B cell (primary cell): ENCODE results near the gene ARHGEF19.

ENCODE experiments used
- EZH2 ChIP-seq: IDR thresholded peaks from 2 replicates; pipeline ENCODE4 v1.6.1; 2012; ENCODE audit warnings: borderline replicate concordance, low read depth, mild to moderate bottlenecking, moderate library complexity, low read length; ENCODE audit not compliant: insufficient read depth, poor library complexity, severe bottlenecking
- TF ChIP-seq, protein P1 (sequence below): fragments of 200-600 bp; IDR thresholded peaks from one replicate; pipeline ENCODE4 v1.8.0; 2022; ENCODE audit warnings: antibody characterized with exemption, mild to moderate bottlenecking

DNA sequence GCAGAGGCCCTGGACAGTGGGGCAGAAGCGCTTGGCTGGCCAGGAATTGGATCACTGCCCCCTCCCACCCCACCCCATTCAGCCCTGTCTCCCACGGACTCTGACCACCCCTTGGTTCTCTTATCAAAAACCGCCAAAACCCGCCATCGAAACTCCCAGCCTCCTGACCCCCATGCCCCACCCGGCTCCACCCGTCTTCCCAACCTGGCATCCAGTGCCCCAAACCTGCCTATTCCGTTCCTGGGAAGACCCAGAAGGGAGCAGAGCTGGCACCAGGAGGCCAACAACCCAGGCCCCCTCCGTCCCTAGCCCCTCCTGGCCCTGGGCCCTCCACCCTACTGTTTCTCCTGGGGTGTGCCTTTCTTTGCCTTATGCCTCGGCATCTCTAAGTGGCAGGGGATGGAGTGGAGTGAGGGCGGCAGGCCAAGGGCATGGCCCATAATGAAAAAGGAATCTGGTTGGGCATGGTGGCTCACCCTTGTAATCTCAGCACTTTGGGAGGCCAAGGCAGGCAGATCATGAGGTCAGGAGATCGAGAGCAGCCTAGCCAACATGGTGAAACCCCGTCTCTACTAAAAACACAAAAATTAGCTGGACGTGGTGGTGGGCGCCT is 40.1 kb downstream of the ARHGEF19 start:
- TF ChIP-seq, protein P1, sequence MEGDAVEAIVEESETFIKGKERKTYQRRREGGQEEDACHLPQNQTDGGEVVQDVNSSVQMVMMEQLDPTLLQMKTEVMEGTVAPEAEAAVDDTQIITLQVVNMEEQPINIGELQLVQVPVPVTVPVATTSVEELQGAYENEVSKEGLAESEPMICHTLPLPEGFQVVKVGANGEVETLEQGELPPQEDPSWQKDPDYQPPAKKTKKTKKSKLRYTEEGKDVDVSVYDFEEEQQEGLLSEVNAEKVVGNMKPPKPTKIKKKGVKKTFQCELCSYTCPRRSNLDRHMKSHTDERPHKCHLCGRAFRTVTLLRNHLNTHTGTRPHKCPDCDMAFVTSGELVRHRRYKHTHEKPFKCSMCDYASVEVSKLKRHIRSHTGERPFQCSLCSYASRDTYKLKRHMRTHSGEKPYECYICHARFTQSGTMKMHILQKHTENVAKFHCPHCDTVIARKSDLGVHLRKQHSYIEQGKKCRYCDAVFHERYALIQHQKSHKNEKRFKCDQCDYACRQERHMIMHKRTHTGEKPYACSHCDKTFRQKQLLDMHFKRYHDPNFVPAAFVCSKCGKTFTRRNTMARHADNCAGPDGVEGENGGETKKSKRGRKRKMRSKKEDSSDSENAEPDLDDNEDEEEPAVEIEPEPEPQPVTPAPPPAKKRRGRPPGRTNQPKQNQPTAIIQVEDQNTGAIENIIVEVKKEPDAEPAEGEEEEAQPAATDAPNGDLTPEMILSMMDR, result no peak
- TF ChIP-seq EZH2, result no peak
